GM12878 (cell line): Measurements from ENCODE around the gene MGMT. TPM values are rescaled to one million over a fixed set of nuclear protein-coding genes. Genes with fewer than 3 reads are reported as not detected.

Experiments used
- ATAC-seq: fragments of 200-7000 bp; cut with Tn5 transposase; 3 replicates; pipeline ENCODE4 v1.9.1; 2020; ENCODE audit warnings: mild to moderate bottlenecking, moderate library complexity
- BruUV-seq: library from RNA; stranded (reverse); fragments of 400-500 nt; replicated peaks from 2 replicates; lab custom pipeline; 2021; lab: Mats Ljungman, UMichigan
- CTCF ChIA-PET: fragments of 300-600 bp; sonication (Branson Sonifier 250); formaldehyde crosslinking; extraction: SDS; loops from one replicate; lab custom pipeline; 2021; ENCODE audit warnings: inconsistent platforms; lab: Yijun Ruan, JAX
- POLR2A ChIA-PET: fragments of 350-600 bp; formaldehyde crosslinking; extraction: SDS; loops from one replicate; lab custom pipeline; 2021; ENCODE audit warnings: inconsistent platforms; lab: Charles Lee
- RAD21 ChIA-PET: fragments of 300-600 bp; sonication (Branson Sonifier 250); formaldehyde crosslinking; loops from one replicate; lab custom pipeline; 2023; ENCODE audit warnings: antibody characterized with exemption; ENCODE audit not compliant: unreplicated experiment; lab: Charles Lee
- SMC1A ChIA-PET: fragments of 300-600 bp; sonication (Branson Sonifier 250); formaldehyde crosslinking; loops from one replicate; lab custom pipeline; 2023; ENCODE audit not compliant: unreplicated experiment, uncharacterized antibody; lab: Charles Lee
- DNase-seq: peaks from one replicate; pipeline ENCODE4 v3.0.0-alpha.2; 2011; ENCODE audit warnings: low read depth, low spot score
- FAIRE-seq: peaks from 3 replicates; lab custom pipeline; 2011; peaks lifted over from hg19 to GRCh38; lab: Jason Lieb, UNC
- H2AFZ ChIP-seq: 2 replicates; pipeline ENCODE4 v1.6.0; 2011; ENCODE audit warnings: low read depth, low read length, control low read depth; ENCODE audit not compliant: control insufficient read depth
- H3K27ac ChIP-seq: 2 replicates; pipeline ENCODE4 v1.5.1; 2011; ENCODE audit warnings: control low read depth; ENCODE audit not compliant: control insufficient read depth, insufficient read depth
- H3K27me3 ChIP-seq, 2 experiments: replicated peaks in 1 of 2; 2 replicates each; pipeline versions ENCODE4 v1.6.0 to v1.6.1; 2011; ENCODE audit warnings: low read length in 1 of 2; ENCODE audit not compliant: control insufficient read depth in 2 of 2, insufficient read depth in 2 of 2
- H3K36me3 ChIP-seq, 2 experiments: 2 replicates each; pipeline ENCODE4 v1.5.1; 2011; ENCODE audit warnings: low read length in 1 of 2; ENCODE audit not compliant: control insufficient read depth in 2 of 2, insufficient read depth in 2 of 2
- H3K4me1 ChIP-seq: 2 replicates; pipeline ENCODE4 v1.6.1; 2011; ENCODE audit warnings: mild to moderate bottlenecking, low read length, moderate library complexity, mixed read lengths; ENCODE audit not compliant: control insufficient read depth, insufficient read depth
- H3K4me2 ChIP-seq: 2 replicates; pipeline ENCODE4 v1.6.0; 2011; ENCODE audit warnings: control low read depth; ENCODE audit not compliant: control insufficient read depth, insufficient read depth
- H3K4me3 ChIP-seq: fragments of 200-600 bp; sonication (generic); 2 replicates; pipeline ENCODE4 v1.5.1; 2016
- H3K79me2 ChIP-seq: 2 replicates; pipeline ENCODE4 v1.6.0; 2011; ENCODE audit warnings: low read length; ENCODE audit not compliant: control insufficient read depth, insufficient read depth
- H3K9ac ChIP-seq: 2 replicates; pipeline ENCODE4 v1.8.0; 2011; ENCODE audit warnings: low read length, control low read depth, mixed read lengths; ENCODE audit not compliant: control insufficient read depth, insufficient read depth
- H3K9me3 ChIP-seq: replicated peaks from 3 replicates; pipeline ENCODE4 v1.5.1; 2011; ENCODE audit warnings: mild to moderate bottlenecking, low read length; ENCODE audit not compliant: control insufficient read depth, insufficient read depth
- H4K20me1 ChIP-seq: 2 replicates; pipeline ENCODE4 v1.6.0; 2011; ENCODE audit not compliant: control insufficient read depth, insufficient read depth
- BACH1 ChIP-seq: fragments of 450-650 bp; IDR thresholded peaks from 2 replicates; pipeline ENCODE4 v1.6.1; 2017; ENCODE audit warnings: mild to moderate bottlenecking, borderline replicate concordance
- HDAC2 ChIP-seq: fragments of 200-600 bp; sonication (generic); IDR thresholded peaks from 2 replicates; pipeline ENCODE4 v1.6.1; 2017
- JUND ChIP-seq: IDR thresholded peaks from 2 replicates; pipeline ENCODE4 v1.6.1; 2012; ENCODE audit warnings: low read depth, mild to moderate bottlenecking, low read length, improper control_type of control experiment, moderate library complexity
- KDM1A ChIP-seq: fragments of 200-600 bp; sonication (generic); IDR thresholded peaks from 2 replicates; pipeline ENCODE4 v1.6.1; 2016; ENCODE audit warnings: borderline replicate concordance
- NFXL1 ChIP-seq: fragments of 450-650 bp; IDR thresholded peaks from 2 replicates; pipeline ENCODE4 v1.6.1; 2017; ENCODE audit warnings: antibody characterized with exemption, mild to moderate bottlenecking, borderline replicate concordance
- NR2F1 ChIP-seq: fragments of 450-650 bp; conservative IDR thresholded peaks from 2 replicates; pipeline ENCODE4 v1.6.1; 2017; ENCODE audit warnings: mild to moderate bottlenecking
- POLR2AphosphoS2 ChIP-seq: IDR thresholded peaks from 2 replicates; pipeline ENCODE4 v1.6.1; 2011; ENCODE audit warnings: low read depth, mild to moderate bottlenecking, low read length, improper control_type of control experiment, moderate library complexity
- WGBS: methylation state at CpG from one replicate; pipeline ENCODE4 v1.1.6; 2016; ENCODE audit warnings: low lambda C conversion rate; ENCODE audit not compliant: insufficient replicate concordance, insufficient coverage; ENCODE audit errors: missing lambda C conversion rate; 5-methylcytosine and 5-hydroxymethylcytosine counted together
- in situ Hi-C: fragments of 300-500 bp; cut with MboI; formaldehyde crosslinking; loops from 9 replicates; pipeline ENCODE4 v1.14.3; 2018; ENCODE audit warnings: mixed read lengths
- intact Hi-C: fragments of 100-400 bp; cut with micrococcal nuclease; formaldehyde crosslinking; loops from one replicate; pipeline ENCODE4 v1.14.2; 2022; ENCODE audit not compliant: unreplicated experiment
- polyA plus RNA-seq, 11 experiments: library from polyadenylated mRNA; depleted of rRNA in 4 of 11; unstranded in 6 of 11; stranded (reverse) in 5 of 11; fragments of >200 nt; fragmentation: Nextera tagmentation in 4 of 11; fragmentation: Illumina TruSeq in 1 of 11; extraction: Ambion mirVana in 4 of 11; extraction: Trizol in 1 of 11; gene quantifications; 1 replicate in 1 of 11; 2 replicates in 10 of 11; pipeline versions ENCODE4 v1.2.1 to v1.2.3, GENCODE V29; 2011 to 2016; ENCODE audit warnings: inconsistent platforms in 2 of 11, missing spikeins in 2 of 11, low read depth in 1 of 11
- total RNA-seq, 4 experiments: library from RNA; depleted of rRNA in 3 of 4; stranded (reverse); fragments of >200 nt in 3 of 4; fragmentation: Illumina TruSeq in 1 of 4; extraction: Trizol in 1 of 4; gene quantifications; 2 replicates each; pipeline versions ENCODE4 v1.2.1 to v1.2.3, GENCODE V29; 2013 to 2021
- TF ChIP-seq, protein P1 (sequence below): IDR thresholded peaks from 2 replicates; pipeline ENCODE4 v1.6.1; 2012; ENCODE audit warnings: mild to moderate bottlenecking, low read depth, low read length
- TF ChIP-seq, protein P2 (sequence below): fragments of 450-650 bp; IDR thresholded peaks from 2 replicates; pipeline ENCODE4 v1.6.1; 2014; ENCODE audit warnings: mild to moderate bottlenecking
- TF ChIP-seq, protein P3 (sequence below), 3 experiments: IDR thresholded peaks in 2 of 3; conservative IDR thresholded peaks in 1 of 3; 2 replicates each; pipeline ENCODE4 v1.5.1; 2011; ENCODE audit warnings: low read depth in 3 of 3, low read length in 3 of 3, mild to moderate bottlenecking in 3 of 3, control low read depth in 2 of 3, moderate library complexity in 2 of 3, inconsistent platforms in 1 of 3, mixed read lengths in 1 of 3; ENCODE audit not compliant: control insufficient read depth in 2 of 3, insufficient read depth in 1 of 3; ENCODE audit errors: extremely low read depth in 1 of 3
- TF ChIP-seq, protein P4 (sequence below): IDR thresholded peaks from 2 replicates; pipeline ENCODE4 v1.6.1; 2011; ENCODE audit warnings: borderline replicate concordance, low read depth, mild to moderate bottlenecking, moderate library complexity, mixed read lengths, low read length; ENCODE audit not compliant: insufficient read depth; ENCODE audit errors: extremely low read length

Gene MGMT
- total and polyA plus RNA-seq, 10 of the 15 experiments (the other 5 are each of a cell fraction or from before 2014, with no cell fraction given) = 0.16 to 24.2 (median 13.3) TPM

DNA sequence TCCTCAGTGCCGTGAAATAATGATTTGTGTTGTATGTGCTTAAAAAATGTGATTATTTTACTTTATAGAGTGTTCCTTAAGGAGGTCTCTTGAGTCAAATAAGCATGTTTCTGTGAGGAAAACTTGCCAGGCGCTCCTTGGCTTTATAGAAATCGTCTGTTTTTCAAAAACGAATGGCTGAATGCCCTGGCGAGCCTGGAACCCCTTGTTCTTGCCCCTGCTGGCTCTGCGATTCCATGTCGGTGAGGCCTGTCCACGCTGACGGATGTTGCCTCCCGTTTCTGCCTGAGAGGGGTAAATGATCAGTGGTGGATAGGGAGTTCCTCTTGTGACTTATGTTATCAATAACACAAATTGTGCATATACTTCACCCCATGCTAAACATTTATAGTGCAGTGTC lies 75.5 kb downstream of the MGMT start (continued):
- TF ChIP-seq, protein P1, sequence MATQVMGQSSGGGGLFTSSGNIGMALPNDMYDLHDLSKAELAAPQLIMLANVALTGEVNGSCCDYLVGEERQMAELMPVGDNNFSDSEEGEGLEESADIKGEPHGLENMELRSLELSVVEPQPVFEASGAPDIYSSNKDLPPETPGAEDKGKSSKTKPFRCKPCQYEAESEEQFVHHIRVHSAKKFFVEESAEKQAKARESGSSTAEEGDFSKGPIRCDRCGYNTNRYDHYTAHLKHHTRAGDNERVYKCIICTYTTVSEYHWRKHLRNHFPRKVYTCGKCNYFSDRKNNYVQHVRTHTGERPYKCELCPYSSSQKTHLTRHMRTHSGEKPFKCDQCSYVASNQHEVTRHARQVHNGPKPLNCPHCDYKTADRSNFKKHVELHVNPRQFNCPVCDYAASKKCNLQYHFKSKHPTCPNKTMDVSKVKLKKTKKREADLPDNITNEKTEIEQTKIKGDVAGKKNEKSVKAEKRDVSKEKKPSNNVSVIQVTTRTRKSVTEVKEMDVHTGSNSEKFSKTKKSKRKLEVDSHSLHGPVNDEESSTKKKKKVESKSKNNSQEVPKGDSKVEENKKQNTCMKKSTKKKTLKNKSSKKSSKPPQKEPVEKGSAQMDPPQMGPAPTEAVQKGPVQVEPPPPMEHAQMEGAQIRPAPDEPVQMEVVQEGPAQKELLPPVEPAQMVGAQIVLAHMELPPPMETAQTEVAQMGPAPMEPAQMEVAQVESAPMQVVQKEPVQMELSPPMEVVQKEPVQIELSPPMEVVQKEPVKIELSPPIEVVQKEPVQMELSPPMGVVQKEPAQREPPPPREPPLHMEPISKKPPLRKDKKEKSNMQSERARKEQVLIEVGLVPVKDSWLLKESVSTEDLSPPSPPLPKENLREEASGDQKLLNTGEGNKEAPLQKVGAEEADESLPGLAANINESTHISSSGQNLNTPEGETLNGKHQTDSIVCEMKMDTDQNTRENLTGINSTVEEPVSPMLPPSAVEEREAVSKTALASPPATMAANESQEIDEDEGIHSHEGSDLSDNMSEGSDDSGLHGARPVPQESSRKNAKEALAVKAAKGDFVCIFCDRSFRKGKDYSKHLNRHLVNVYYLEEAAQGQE = no peak
- no peak for TF ChIP-seq POLR2AphosphoS2
- TF ChIP-seq NR2F1 = no peak

DNA sequence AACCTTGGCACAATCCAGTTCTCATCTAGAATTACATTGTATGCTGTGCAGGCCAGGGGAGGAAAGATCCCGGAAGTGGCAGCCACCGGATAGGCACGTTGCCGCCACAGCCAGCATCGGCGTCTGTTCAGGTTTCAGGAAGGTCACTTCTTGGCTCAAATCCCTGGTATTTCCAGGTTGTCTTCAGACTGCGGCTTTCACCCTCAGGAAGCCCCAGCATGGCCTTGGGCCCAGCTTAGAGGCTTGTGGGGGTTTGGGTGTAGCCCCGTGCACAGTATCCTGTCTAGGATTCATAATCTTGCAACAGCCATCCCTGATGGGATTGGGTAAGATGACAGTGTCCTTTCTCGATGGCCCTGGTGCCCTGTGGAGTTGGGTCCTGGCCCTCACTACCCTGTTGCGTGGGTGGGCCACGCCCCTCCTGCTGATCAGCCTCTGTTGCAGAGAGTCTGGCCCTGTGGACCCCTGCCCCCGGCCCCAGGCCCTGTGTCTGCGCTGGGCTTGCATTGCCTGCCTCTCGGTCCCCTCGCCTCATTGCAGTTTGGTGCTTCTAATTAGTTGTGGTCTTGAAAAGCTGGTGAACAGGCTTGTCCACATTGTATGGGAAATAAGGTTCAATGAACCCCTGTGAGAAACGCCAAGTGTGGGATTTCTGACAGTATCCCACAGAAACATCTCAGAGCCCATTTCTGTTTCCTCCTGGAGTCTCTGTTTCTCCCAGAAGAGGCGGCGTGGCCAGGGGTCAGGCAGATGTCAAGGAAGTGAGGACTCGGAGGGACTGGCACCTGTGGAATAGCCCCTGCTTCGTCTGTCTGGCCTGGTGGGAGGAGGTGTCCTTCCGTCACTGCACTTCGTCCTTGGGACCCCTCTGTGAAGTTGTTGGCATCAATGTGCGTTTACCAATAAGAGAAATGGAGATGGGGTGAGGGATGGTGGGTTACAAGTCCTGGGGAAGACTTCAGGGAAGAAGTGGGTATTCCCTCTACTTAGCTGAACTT lies 77.5 kb downstream of the MGMT start:
- Histone ChIP-seq H4K20me1 (no peaks in the 10 kb centered on the region), H3K27me3 (no peaks in the 10 kb centered on the region), H3K9me3 (no peaks in the 10 kb centered on the region), H3K36me3 (no peaks in the 10 kb centered on the region), H3K4me3 (no peak overlapping the region), H3K27ac (no peak overlapping the region), H3K4me1 (no peaks in the 10 kb centered on the region), H3K4me2 (no peak overlapping the region), H3K9ac (no peak overlapping the region), H2AFZ (no peak overlapping the region), H3K79me2 (no peaks in the 10 kb centered on the region)
- ATAC-seq = no peak
- TF ChIP-seq HDAC2 (no peak), KDM1A (no peak), JUND (no peak), BACH1 (no peak), NFXL1 (no peak)
- TF ChIP-seq, protein P2, sequence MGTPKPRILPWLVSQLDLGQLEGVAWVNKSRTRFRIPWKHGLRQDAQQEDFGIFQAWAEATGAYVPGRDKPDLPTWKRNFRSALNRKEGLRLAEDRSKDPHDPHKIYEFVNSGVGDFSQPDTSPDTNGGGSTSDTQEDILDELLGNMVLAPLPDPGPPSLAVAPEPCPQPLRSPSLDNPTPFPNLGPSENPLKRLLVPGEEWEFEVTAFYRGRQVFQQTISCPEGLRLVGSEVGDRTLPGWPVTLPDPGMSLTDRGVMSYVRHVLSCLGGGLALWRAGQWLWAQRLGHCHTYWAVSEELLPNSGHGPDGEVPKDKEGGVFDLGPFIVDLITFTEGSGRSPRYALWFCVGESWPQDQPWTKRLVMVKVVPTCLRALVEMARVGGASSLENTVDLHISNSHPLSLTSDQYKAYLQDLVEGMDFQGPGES = no peak
- TF ChIP-seq, protein P3, sequence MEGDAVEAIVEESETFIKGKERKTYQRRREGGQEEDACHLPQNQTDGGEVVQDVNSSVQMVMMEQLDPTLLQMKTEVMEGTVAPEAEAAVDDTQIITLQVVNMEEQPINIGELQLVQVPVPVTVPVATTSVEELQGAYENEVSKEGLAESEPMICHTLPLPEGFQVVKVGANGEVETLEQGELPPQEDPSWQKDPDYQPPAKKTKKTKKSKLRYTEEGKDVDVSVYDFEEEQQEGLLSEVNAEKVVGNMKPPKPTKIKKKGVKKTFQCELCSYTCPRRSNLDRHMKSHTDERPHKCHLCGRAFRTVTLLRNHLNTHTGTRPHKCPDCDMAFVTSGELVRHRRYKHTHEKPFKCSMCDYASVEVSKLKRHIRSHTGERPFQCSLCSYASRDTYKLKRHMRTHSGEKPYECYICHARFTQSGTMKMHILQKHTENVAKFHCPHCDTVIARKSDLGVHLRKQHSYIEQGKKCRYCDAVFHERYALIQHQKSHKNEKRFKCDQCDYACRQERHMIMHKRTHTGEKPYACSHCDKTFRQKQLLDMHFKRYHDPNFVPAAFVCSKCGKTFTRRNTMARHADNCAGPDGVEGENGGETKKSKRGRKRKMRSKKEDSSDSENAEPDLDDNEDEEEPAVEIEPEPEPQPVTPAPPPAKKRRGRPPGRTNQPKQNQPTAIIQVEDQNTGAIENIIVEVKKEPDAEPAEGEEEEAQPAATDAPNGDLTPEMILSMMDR (IDR thresholded peaks at IDR 0.05 in 2 of 3, conservative IDR thresholded peaks at IDR 0.05 in 1 of 3; ENCODE audit: control insufficient read depth in 2 of 3, extremely low read depth in 1 of 3, insufficient read depth in 1 of 3, low read depth in 3 of 3, low read length in 3 of 3) = no peak
- TF ChIP-seq, protein P4, sequence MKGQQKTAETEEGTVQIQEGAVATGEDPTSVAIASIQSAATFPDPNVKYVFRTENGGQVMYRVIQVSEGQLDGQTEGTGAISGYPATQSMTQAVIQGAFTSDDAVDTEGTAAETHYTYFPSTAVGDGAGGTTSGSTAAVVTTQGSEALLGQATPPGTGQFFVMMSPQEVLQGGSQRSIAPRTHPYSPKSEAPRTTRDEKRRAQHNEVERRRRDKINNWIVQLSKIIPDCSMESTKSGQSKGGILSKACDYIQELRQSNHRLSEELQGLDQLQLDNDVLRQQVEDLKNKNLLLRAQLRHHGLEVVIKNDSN = no peak
- in situ Hi-C loops = no loop called here
- 89% methylated on average over 22 of the region's 23 CpGs for WGBS
- ChIA-PET CTCF (interaction anchor here (0.7 kb wide), 1 partner anchor 36 kb away, joined by 4 read pairs; no protein-coding TSS in a partner anchor), RAD21 (no interaction called here), POLR2A (no interaction called here), SMC1A (no interaction called here)
- no TSS peak for BruUV-seq
- no peak for DNase-seq
- intact Hi-C loops = no loop called here
- no peak for FAIRE-seq
